ENCODE results near the gene ANKRD40CL. TPM values are rescaled to one million over a fixed set of nuclear protein-coding genes. Genes with fewer than 3 reads are reported as not detected.

The ANKRD40CL gene
- total RNA-seq, 1 experiment from 2014 or later: not detected

DNA sequence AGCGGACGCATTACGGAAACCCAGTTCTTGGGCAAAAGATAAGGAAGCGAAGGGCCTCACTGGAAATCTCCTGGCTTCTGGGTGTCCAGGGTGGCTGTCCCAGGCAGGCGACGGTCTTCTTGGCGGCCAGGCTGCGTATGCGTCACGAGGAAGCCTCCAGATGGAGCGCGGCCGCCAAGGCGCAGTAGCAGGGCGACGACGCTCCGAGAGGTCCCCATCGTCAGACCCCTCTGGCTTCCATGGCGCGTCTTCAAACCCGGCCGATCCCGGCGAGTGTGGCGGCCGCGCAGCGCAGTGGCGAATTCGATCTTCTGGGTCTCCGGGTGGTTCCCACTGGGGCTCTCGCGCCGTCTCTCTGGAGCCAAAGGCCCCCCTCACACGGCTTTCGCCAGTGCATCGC, 13.8 kb upstream of the ANKRD40CL start:
- TF ChIP-seq, protein P1, sequence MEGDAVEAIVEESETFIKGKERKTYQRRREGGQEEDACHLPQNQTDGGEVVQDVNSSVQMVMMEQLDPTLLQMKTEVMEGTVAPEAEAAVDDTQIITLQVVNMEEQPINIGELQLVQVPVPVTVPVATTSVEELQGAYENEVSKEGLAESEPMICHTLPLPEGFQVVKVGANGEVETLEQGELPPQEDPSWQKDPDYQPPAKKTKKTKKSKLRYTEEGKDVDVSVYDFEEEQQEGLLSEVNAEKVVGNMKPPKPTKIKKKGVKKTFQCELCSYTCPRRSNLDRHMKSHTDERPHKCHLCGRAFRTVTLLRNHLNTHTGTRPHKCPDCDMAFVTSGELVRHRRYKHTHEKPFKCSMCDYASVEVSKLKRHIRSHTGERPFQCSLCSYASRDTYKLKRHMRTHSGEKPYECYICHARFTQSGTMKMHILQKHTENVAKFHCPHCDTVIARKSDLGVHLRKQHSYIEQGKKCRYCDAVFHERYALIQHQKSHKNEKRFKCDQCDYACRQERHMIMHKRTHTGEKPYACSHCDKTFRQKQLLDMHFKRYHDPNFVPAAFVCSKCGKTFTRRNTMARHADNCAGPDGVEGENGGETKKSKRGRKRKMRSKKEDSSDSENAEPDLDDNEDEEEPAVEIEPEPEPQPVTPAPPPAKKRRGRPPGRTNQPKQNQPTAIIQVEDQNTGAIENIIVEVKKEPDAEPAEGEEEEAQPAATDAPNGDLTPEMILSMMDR (IDR thresholded peaks at IDR 0.05): no peak
- TF ChIP-seq OVOL2 (CRISPR knock-in tag; IDR thresholded peaks at IDR 0.05; ENCODE audit: borderline replicate concordance) (no peak), SOX15 (CRISPR knock-in tag; IDR thresholded peaks at IDR 0.05) (no peak), ZNF416 (CRISPR knock-in tag; IDR thresholded peaks at IDR 0.05) (no peak)
- TF ChIP-seq, protein P2, sequence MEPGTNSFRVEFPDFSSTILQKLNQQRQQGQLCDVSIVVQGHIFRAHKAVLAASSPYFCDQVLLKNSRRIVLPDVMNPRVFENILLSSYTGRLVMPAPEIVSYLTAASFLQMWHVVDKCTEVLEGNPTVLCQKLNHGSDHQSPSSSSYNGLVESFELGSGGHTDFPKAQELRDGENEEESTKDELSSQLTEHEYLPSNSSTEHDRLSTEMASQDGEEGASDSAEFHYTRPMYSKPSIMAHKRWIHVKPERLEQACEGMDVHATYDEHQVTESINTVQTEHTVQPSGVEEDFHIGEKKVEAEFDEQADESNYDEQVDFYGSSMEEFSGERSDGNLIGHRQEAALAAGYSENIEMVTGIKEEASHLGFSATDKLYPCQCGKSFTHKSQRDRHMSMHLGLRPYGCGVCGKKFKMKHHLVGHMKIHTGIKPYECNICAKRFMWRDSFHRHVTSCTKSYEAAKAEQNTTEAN (CRISPR knock-in tag; IDR thresholded peaks at IDR 0.05): no peak
- TF ChIP-seq, protein P3, sequence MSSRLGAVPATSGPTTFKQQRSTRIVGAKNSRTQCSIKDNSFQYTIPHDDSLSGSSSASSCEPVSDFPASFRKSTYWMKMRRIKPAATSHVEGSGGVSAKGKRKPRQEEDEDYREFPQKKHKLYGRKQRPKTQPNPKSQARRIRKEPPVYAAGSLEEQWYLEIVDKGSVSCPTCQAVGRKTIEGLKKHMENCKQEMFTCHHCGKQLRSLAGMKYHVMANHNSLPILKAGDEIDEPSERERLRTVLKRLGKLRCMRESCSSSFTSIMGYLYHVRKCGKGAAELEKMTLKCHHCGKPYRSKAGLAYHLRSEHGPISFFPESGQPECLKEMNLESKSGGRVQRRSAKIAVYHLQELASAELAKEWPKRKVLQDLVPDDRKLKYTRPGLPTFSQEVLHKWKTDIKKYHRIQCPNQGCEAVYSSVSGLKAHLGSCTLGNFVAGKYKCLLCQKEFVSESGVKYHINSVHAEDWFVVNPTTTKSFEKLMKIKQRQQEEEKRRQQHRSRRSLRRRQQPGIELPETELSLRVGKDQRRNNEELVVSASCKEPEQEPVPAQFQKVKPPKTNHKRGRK (CRISPR knock-in tag; IDR thresholded peaks at IDR 0.05; ENCODE audit: borderline replicate concordance): no peak
- TF ChIP-seq, protein P4, sequence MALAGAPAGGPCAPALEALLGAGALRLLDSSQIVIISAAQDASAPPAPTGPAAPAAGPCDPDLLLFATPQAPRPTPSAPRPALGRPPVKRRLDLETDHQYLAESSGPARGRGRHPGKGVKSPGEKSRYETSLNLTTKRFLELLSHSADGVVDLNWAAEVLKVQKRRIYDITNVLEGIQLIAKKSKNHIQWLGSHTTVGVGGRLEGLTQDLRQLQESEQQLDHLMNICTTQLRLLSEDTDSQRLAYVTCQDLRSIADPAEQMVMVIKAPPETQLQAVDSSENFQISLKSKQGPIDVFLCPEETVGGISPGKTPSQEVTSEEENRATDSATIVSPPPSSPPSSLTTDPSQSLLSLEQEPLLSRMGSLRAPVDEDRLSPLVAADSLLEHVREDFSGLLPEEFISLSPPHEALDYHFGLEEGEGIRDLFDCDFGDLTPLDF (CRISPR knock-in tag; IDR thresholded peaks at IDR 0.05): no peak
- no peaks in the 10 kb centered on the region for H3K9me3 Mint-ChIP-seq
- ChIA-PET POLR2A (no interaction called here), CTCF (interaction anchor here (1.1 to 6.5 kb wide), 2 partner anchors 60 to 61 kb away, joined by 5 to 233 read pairs; no protein-coding TSS in a partner anchor)
- no peaks in the 10 kb centered on the region; the same call in 1 of the 2 replicates for H3K4me1 Mint-ChIP-seq
- no peaks in the 10 kb centered on the region for H3K27me3 Mint-ChIP-seq (ENCODE audit: low read depth)
- no peak for ATAC-seq
- H3K27ac Mint-ChIP-seq: no peak overlapping the region
- H3K36me3 Mint-ChIP-seq: no peaks in the 10 kb centered on the region
- DNase-seq (ENCODE audit: low spot score): no peak
- no peak overlapping the region for H3K4me3 Mint-ChIP-seq

DNA sequence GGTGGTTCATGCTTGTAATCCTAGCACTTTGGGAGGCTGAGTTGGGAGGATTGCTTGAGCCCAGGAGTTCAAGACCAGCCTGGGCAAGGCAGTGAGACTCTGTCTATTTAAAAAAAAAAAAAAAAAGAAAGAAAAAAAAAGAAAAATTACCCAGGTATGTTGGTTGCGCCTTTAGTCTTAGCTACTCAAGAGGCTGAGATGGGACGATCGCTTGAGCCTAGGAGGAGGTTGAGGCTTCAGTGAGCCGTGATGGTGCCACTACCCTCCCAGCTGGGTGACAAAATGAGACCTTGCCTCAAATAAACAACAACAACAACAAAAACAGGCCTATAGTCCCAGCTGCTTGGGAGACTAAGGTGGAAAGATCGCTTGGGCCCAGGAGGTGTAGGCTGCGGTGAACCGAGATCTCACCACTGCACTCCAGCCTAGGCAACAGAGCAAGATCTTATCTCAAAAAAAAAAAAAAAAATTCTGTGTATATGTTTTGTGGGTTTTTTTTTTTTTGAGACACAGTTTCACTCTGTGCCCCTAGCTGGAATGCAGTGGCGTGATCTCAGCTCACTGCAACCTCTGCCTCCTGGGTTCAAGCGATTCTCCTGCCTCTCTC, 12.5 kb upstream of the ANKRD40CL start:
- ATAC-seq: no peak
- no peaks in the 10 kb centered on the region for H3K9me3 Mint-ChIP-seq
- H3K27me3 Mint-ChIP-seq (ENCODE audit: low read depth): no peaks in the 10 kb centered on the region
- H3K4me1 Mint-ChIP-seq: no peaks in the 10 kb centered on the region; the same call in 1 of the 2 replicates
- DNase-seq (ENCODE audit: low spot score): no peak
- ChIA-PET POLR2A (interaction anchor here (0.7 kb wide), 1 partner anchor 14 kb away, joined by 3 read pairs; no protein-coding TSS in a partner anchor), CTCF (interaction anchor here (0.7 to 2.7 kb wide), 6 partner anchors 26 to 229 kb away, joined by 3 to 12 read pairs (median 4); no protein-coding TSS in a partner anchor)
- H3K36me3 Mint-ChIP-seq: no peaks in the 10 kb centered on the region
- H3K4me3 Mint-ChIP-seq: no peak overlapping the region
- no peak overlapping the region for H3K27ac Mint-ChIP-seq
- no peak for TF ChIP-seq ZBTB21 (CRISPR knock-in tag; IDR thresholded peaks at IDR 0.05; ENCODE audit: borderline replicate concordance)
- TF ChIP-seq CREM (CRISPR knock-in tag; IDR thresholded peaks at IDR 0.05): no peak
- no peak for TF ChIP-seq TEAD1 (CRISPR knock-in tag; IDR thresholded peaks at IDR 0.05)
- no peak for TF ChIP-seq CREB1 (CRISPR knock-in tag; IDR thresholded peaks at IDR 0.05)
- TF ChIP-seq ELF4 (CRISPR knock-in tag; IDR thresholded peaks at IDR 0.05; ENCODE audit: low read depth): no peak
- TF ChIP-seq, protein P5, sequence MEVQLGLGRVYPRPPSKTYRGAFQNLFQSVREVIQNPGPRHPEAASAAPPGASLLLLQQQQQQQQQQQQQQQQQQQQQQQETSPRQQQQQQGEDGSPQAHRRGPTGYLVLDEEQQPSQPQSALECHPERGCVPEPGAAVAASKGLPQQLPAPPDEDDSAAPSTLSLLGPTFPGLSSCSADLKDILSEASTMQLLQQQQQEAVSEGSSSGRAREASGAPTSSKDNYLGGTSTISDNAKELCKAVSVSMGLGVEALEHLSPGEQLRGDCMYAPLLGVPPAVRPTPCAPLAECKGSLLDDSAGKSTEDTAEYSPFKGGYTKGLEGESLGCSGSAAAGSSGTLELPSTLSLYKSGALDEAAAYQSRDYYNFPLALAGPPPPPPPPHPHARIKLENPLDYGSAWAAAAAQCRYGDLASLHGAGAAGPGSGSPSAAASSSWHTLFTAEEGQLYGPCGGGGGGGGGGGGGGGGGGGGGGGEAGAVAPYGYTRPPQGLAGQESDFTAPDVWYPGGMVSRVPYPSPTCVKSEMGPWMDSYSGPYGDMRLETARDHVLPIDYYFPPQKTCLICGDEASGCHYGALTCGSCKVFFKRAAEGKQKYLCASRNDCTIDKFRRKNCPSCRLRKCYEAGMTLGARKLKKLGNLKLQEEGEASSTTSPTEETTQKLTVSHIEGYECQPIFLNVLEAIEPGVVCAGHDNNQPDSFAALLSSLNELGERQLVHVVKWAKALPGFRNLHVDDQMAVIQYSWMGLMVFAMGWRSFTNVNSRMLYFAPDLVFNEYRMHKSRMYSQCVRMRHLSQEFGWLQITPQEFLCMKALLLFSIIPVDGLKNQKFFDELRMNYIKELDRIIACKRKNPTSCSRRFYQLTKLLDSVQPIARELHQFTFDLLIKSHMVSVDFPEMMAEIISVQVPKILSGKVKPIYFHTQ (CRISPR knock-in tag; IDR thresholded peaks at IDR 0.05): no peak
- TF ChIP-seq, protein P6, sequence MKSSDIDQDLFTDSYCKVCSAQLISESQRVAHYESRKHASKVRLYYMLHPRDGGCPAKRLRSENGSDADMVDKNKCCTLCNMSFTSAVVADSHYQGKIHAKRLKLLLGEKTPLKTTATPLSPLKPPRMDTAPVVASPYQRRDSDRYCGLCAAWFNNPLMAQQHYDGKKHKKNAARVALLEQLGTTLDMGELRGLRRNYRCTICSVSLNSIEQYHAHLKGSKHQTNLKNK (CRISPR knock-in tag; IDR thresholded peaks at IDR 0.05): no peak
- no peak for TF ChIP-seq TEAD4 (CRISPR knock-in tag; IDR thresholded peaks at IDR 0.05)
- TF ChIP-seq MYBL2 (CRISPR knock-in tag; IDR thresholded peaks at IDR 0.05): no peak
- TF ChIP-seq, protein P7, sequence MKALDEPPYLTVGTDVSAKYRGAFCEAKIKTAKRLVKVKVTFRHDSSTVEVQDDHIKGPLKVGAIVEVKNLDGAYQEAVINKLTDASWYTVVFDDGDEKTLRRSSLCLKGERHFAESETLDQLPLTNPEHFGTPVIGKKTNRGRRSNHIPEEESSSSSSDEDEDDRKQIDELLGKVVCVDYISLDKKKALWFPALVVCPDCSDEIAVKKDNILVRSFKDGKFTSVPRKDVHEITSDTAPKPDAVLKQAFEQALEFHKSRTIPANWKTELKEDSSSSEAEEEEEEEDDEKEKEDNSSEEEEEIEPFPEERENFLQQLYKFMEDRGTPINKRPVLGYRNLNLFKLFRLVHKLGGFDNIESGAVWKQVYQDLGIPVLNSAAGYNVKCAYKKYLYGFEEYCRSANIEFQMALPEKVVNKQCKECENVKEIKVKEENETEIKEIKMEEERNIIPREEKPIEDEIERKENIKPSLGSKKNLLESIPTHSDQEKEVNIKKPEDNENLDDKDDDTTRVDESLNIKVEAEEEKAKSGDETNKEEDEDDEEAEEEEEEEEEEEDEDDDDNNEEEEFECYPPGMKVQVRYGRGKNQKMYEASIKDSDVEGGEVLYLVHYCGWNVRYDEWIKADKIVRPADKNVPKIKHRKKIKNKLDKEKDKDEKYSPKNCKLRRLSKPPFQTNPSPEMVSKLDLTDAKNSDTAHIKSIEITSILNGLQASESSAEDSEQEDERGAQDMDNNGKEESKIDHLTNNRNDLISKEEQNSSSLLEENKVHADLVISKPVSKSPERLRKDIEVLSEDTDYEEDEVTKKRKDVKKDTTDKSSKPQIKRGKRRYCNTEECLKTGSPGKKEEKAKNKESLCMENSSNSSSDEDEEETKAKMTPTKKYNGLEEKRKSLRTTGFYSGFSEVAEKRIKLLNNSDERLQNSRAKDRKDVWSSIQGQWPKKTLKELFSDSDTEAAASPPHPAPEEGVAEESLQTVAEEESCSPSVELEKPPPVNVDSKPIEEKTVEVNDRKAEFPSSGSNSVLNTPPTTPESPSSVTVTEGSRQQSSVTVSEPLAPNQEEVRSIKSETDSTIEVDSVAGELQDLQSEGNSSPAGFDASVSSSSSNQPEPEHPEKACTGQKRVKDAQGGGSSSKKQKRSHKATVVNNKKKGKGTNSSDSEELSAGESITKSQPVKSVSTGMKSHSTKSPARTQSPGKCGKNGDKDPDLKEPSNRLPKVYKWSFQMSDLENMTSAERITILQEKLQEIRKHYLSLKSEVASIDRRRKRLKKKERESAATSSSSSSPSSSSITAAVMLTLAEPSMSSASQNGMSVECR (CRISPR knock-in tag; IDR thresholded peaks at IDR 0.05; ENCODE audit: borderline replicate concordance): no peak
